DMS153 treated with DMSO at 0.1 percent for 48 hours (cell line): ENCODE results near the gene LARGE1.
A peak's percentile ranks its signal among the peaks of the same experiment; 100 is the strongest.

Source experiments
- DNase-seq: peaks from one replicate; lab custom pipeline; 2025; ENCODE audit not compliant: unreplicated experiment; lab: John Stamatoyannopoulos, UW

LARGE1 gene

DNA sequence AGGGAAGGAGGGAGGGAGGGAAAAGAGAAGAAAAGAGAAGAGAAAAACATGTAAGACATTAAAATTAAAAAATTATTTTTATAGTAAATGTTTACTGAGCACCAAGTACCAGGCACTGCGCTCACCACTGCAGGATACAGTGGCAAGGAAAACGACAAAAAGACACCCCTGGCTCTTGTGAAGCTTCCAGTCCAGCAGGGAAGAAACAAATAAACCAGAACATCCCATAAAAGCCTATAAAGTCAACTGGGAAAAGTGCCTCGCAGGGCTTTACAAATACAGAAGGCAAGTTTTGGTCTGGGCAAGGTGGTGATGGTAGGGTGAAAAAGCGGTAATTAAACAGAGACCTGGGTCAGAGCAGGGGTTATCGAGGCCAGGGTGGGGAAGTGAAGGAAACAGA, 33.6 kb downstream of the LARGE1 start:
- no peak for DNase-seq

GRCh38 chr22:33884829-33885228, 35.4 kb downstream of the LARGE1 start:
- no peak for DNase-seq

GRCh38 chr22:33883961-33884808, 36.1 kb downstream of the LARGE1 start:
- no peak for DNase-seq

- no peak for DNase-seq
These were observed 36.7 kb downstream of the LARGE1 start for GRCh38 chr22:33883561-33883960.

DNA sequence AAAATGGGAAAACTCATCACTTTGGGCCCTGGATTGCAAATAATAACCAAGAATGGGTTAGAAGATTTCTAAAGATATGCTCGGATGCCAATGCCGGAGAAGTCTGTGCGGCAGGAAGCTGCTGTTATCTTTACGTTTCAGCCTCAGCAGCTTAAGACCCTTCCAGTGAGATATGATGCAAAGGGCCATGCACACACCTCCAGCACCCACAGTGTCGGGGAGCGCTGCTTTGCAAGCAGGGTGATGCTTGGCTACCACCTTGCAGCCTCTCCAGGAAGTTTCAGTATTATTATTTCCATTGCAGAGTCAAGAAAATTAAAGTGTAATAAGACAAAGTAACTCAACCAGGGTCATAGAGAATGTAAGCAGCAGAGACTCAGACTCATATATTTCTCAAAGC, 37.3 kb downstream of the LARGE1 start:
- DNase-seq: no peak

DNA sequence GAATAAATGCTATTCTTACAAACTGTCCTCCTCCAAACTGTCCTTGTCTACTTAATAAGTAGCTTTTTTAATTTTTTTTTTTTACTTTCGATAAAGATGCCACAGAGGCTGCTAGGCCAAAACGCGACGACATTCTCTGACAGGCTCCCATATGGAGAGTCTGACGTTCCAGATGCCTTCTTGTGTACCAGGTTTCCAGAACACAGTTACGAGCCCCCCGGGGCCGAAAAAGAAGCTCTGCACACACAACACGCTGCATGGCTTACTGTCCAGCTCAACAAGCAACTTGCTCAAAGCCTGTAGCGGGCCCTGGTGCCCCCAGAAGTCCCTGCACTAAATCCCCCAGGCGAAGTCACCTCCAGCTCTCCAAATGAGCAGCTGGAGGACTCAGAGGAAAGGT, 39.3 kb downstream of the LARGE1 start:
- no peak for DNase-seq

GRCh38 chr22:33879796-33880195, 40.5 kb downstream of the LARGE1 start:
- DNase-seq: no peak

GRCh38 chr22:33875316-33875715, 45.0 kb downstream of the LARGE1 start:
- DNase-seq: no peak

DNA sequence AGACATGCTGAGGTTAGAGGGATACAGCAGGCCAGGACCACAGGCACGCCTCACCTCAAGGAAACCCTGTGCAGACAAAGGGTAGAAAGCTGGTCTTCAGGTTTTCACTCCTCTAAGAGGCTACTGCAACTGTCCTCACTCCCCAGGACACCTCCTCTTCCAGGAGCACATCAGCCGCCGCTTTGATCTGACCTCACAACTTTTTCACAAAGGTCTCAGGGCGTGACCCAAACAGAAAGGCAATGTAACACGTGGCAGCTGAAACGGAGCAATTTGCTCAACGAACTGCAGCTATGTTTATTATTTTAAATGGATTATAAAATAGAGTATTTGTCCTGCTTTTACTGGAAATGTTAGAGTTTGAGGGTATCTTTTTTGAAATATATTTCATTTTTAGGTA, 46.1 kb downstream of the LARGE1 start:
- DNase-seq: no peak

DNA sequence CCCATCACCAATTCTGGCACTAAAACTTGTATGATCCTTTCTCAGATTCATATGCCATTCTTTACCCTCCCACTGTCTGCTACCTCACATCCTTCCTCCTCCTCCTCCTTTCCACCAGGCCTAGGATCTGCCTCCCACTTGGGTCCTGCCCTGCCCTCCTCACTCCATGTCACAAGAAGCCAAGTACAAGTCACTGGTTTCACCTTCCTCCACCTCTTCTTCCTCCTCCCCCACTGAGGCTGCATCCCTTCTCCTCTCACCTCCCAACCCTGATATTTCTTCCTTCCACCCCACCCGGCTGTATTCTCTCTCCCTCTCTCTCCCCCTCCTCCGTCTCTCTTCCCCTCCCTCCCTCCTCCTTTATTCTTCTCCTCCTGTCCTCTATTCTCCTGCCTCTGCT, 46.6 kb downstream of the LARGE1 start:
- DNase-seq: no peak

- peak; percentile 46 for DNase-seq
These were observed 47.1 kb downstream of the LARGE1 start for GRCh38 chr22:33873186-33873585.

GRCh38 chr22:33871935-33872334, 48.3 kb downstream of the LARGE1 start:
- DNase-seq: no peak

DNA sequence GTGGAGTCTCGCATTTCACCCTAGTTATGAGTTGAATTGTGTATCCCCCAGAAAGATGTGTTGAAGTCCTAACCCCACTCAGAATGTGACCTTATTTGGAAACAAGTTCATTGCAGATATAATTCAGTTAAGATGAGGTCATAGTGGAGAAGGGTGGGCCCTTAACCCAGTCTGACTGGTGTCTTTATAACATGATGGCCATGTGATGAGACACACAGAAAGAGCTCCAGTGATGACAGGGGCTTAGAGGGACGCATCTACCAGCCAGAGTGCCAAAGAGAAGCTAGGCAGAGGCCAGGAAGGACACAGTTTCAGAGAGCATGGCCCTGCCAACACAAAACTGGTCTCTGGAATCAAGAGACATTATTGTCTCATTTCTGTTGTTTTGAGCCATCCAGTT, 50.3 kb downstream of the LARGE1 start:
- no peak for DNase-seq

GRCh38 chr22:33867971-33868370, 52.3 kb downstream of the LARGE1 start:
- DNase-seq: no peak

GRCh38 chr22:33867118-33867866, 53.0 kb downstream of the LARGE1 start:
- DNase-seq: no peak

- no peak for DNase-seq
These were observed 53.8 kb downstream of the LARGE1 start for GRCh38 chr22:33866511-33866910.

- DNase-seq: no peak
These were observed 54.3 kb downstream of the LARGE1 start for GRCh38 chr22:33865996-33866395.

DNA sequence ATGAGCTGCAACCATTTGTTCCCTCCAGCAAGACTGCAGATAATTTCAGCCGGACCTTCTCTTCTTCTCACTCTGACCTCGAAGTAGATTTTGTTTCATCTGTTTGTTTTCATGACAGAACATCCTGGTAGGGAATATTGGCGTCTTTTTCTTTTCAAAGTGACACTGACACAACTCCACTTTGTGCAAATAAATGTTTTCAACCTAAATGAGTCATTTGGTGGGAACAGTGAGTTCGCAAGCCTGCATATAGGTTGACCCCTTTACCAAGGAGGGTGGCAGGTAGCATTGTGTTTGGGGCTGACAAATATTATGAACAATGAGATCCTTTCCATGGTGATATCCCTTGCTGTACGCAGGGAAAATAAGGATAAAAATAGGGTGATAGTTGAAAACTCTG, 55.0 kb downstream of the LARGE1 start:
- no peak for DNase-seq

GRCh38 chr22:33864723-33865130, 55.5 kb downstream of the LARGE1 start:
- DNase-seq: no peak

- DNase-seq: no peak
These were observed 58.9 kb downstream of the LARGE1 start for GRCh38 chr22:33861216-33861875.

DNA sequence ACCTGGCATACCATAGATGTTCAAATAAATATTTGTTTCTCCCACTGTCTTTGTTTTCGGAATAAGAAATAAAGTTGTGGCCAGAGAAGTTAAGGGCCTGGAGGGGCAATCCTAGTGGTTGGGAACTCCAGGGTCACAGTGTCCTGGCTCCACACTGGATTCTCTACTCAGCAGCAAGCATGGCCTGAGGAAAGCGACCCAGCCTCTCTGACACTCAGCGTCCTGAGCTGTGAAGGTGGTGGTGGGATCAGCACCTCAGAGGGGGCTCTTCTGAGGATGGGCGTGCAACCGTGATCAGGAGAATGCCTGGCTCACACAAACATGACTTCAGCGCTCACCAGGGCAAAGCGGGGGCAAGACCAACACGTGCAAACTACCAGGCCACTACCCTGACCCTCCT, 59.9 kb downstream of the LARGE1 start:
- DNase-seq: no peak

- no peak for DNase-seq
These were observed 61.0 kb downstream of the LARGE1 start for GRCh38 chr22:33859311-33859710.
